ENCODE results near the gene SUPV3L1.

Gene SUPV3L1

GRCh38 chr10:69234447-69234846 lies 54.4 kb downstream of the SUPV3L1 start:
- TF ChIP-seq CTCF (IDR thresholded peaks at IDR 0.05), result no peak
- Mint-ChIP-seq H3K4me3 (no peak overlapping the region), H3K27me3 (ENCODE audit: low read depth, poor library complexity) (peaks cover 14% of the 10 kb centered on the region), H3K36me3 (ENCODE audit: low read depth) (no peaks in the 10 kb centered on the region), H3K4me1 (peaks cover 28% of the 10 kb centered on the region), H3K9me3 (no peaks in the 10 kb centered on the region), H3K27ac (peak overlapping the region; percentile 77)
- DNase-seq, result no peak

GRCh38 chr10:69237528-69238159 lies 57.6 kb downstream of the SUPV3L1 start:
- TF ChIP-seq CTCF (IDR thresholded peaks at IDR 0.05), result peak; percentile 97

GRCh38 chr10:69239136-69239535 lies 59.1 kb downstream of the SUPV3L1 start:
- Mint-ChIP-seq H3K9me3 (no peaks in the 10 kb centered on the region), H3K27ac (no peak overlapping the region), H3K4me3 (no peak overlapping the region), H3K36me3 (ENCODE audit: low read depth) (no peaks in the 10 kb centered on the region), H3K4me1 (peaks cover 6% of the 10 kb centered on the region), H3K27me3 (ENCODE audit: low read depth, poor library complexity) (peaks cover 24% of the 10 kb centered on the region)
- no peak for TF ChIP-seq CTCF (IDR thresholded peaks at IDR 0.05)
- no peak for DNase-seq

More at GRCh38 chr10:69237528-69238159, 57.6 kb downstream of the SUPV3L1 start:
- Mint-ChIP-seq H3K27me3 (ENCODE audit: low read depth, poor library complexity) (peaks cover 19% of the 10 kb centered on the region), H3K27ac (no peak overlapping the region), H3K4me1 (peaks cover 14% of the 10 kb centered on the region), H3K36me3 (ENCODE audit: low read depth) (no peaks in the 10 kb centered on the region), H3K9me3 (no peaks in the 10 kb centered on the region), H3K4me3 (no peak overlapping the region)
- peak; percentile 95 for DNase-seq

- Mint-ChIP-seq H3K9me3 (no peaks in the 10 kb centered on the region), H3K27me3 (ENCODE audit: low read depth, poor library complexity) (peaks cover 24% of the 10 kb centered on the region), H3K4me1 (peaks cover 6% of the 10 kb centered on the region), H3K27ac (no peak overlapping the region), H3K36me3 (ENCODE audit: low read depth) (no peaks in the 10 kb centered on the region), H3K4me3 (no peak overlapping the region)
- TF ChIP-seq CTCF (IDR thresholded peaks at IDR 0.05), result no peak
- DNase-seq, result no peak
These were observed 59.9 kb downstream of the SUPV3L1 start for GRCh38 chr10:69239816-69240434.

- TF ChIP-seq CTCF (IDR thresholded peaks at IDR 0.05), result no peak
- Mint-ChIP-seq H3K4me3 (no peak overlapping the region), H3K9me3 (no peaks in the 10 kb centered on the region), H3K36me3 (ENCODE audit: low read depth) (no peaks in the 10 kb centered on the region), H3K4me1 (peaks cover 6% of the 10 kb centered on the region), H3K27ac (no peak overlapping the region), H3K27me3 (ENCODE audit: low read depth, poor library complexity) (peaks cover 23% of the 10 kb centered on the region)
- no peak for DNase-seq
These were observed 60.4 kb downstream of the SUPV3L1 start for GRCh38 chr10:69240455-69240854.

- no peak overlapping the region for H3K4me3 Mint-ChIP-seq
- no peaks in the 10 kb centered on the region for H3K36me3 Mint-ChIP-seq (ENCODE audit: low read depth)
- H3K9me3 Mint-ChIP-seq, result no peaks in the 10 kb centered on the region
- no peak for DNase-seq
- no peak overlapping the region for H3K27ac Mint-ChIP-seq
- H3K27me3 Mint-ChIP-seq (ENCODE audit: low read depth, poor library complexity), result peaks cover 19% of the 10 kb centered on the region
- TF ChIP-seq CTCF (IDR thresholded peaks at IDR 0.05), result no peak
- H3K4me1 Mint-ChIP-seq, result peaks cover 6% of the 10 kb centered on the region
These were observed 61.5 kb downstream of the SUPV3L1 start for GRCh38 chr10:69241575-69241974.
